DOHH2 (cell line): ENCODE measurements around the gene BARX1.

ENCODE experiments used
- CTCF ChIP-seq: fragments of 200-600 bp; sonication (generic); IDR thresholded peaks from one replicate; pipeline ENCODE4 v1.5.1; 2014; ENCODE audit warnings: antibody characterized with exemption, mild to moderate bottlenecking, low read depth, low read length; ENCODE audit not compliant: poor library complexity, severe bottlenecking
- EZH2phosphoT487 ChIP-seq: fragments of 200-600 bp; sonication (generic); IDR thresholded peaks from 2 replicates; pipeline ENCODE4 v1.6.1; 2017; ENCODE audit warnings: borderline replicate concordance, mild to moderate bottlenecking, antibody characterized with exemption, low read length, moderate library complexity, mixed read lengths

DNA sequence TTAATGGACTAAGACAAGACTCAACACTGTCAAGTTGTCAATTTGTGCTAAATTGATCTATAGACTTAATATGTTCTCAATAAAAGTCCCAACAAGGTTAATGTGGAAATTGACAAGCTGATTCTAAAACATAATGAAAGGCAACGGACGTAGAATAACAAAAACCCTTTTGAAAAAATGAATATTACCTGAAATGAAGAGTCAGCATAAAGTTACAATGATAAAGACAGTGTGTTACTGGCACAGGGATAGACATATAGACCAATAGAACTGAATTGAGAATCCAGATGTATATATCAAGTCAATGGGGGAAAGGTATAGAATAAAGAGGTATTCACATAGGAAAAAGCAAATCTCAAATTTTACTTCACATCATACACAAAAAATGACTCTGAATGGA lies 37.7 kb upstream of the BARX1 start:
- TF ChIP-seq CTCF (no peak), EZH2phosphoT487 (no peak)
